GM18511 (cell line): ENCODE results near the gene KIAA1217.
"Not testable (repeated sequence)": the region's sequence is repeated elsewhere in the genome, so short reads cannot be mapped to it uniquely, and the experiment has no call there.

Experiments used
- ATAC-seq: cut with Tn5 transposase; IDR thresholded peaks from one replicate; pipeline ENCODE4 v1.9.1; 2021; ENCODE audit warnings: mild to moderate bottlenecking, moderate library complexity; ENCODE audit not compliant: unreplicated experiment

KIAA1217 gene

DNA sequence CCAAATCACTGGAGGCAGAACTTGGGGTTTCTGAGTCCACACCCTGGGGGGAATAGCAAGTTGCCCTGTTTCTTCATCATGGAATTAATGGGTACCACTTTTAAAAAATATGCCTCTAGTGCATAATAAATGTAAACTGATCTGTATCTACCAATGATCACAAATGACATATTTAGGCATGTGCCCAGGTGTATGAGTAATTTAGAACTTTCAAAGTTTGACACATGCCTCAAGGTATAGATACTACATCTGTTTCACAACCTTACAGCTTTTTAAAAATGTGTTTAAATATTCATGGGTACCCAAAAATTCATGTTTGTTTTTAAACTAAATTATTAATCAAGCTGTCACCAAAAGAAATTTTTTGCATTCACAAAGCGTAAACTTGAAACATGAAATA is 226.0 kb downstream of the KIAA1217 start:
- ATAC-seq, result no peak

DNA sequence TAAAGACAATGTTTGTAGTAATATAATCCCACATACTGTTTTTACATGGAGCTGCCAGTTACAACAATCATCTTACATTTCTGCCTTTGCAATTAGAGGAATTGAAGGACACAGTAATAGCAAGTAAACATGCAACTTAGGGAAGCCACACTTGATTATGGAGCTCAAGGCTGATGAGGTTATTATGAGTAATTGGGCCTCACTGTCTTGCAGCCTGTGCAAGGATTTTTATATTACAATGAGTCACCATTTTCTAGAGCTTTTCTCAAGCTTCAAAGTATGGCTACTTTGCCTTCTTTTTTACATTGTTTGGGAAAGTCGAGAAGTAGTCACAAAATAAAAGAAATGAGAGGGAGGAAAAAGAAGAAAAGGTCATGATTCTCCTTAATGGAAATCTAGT is 226.4 kb downstream of the KIAA1217 start:
- no peak for ATAC-seq

DNA sequence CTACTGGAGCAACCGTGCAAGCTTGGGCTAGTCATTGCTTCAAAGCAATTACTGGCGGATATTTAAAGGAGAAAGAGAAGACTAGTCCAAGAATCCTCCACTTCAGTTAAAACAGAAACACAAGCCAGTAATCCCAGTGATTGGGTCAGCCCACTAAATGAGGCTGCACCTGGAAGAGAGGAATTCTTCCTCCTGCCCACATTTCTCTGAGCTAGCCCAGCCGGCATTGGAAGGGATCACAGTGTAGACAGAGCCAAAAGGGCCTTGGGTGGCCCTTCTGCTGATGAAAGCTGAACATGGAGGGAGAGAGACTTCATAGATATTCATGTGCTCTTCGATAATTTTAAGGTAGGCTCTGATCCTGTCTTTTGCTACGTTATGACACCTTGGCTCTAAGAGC is 228.4 kb downstream of the KIAA1217 start:
- ATAC-seq, result no peak

DNA sequence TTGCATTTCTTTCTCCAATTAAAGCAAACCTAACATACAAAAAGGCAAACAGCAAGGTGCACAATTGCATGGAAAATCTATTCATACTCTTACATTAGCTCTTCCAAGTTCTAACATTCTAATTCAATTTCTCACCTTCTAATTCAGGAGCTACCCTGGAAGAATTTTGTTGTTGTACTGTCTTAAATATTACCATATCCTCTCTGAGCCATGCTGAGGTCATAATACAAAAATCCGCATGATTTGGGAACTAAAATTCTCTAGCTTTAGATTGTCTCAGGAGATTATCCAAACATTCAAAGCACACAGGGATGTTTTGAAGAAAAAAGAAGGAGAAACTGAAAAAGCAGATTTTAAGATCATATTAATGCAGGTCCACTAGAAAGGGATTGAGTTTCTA is 229.9 kb downstream of the KIAA1217 start:
- ATAC-seq, result no peak

DNA sequence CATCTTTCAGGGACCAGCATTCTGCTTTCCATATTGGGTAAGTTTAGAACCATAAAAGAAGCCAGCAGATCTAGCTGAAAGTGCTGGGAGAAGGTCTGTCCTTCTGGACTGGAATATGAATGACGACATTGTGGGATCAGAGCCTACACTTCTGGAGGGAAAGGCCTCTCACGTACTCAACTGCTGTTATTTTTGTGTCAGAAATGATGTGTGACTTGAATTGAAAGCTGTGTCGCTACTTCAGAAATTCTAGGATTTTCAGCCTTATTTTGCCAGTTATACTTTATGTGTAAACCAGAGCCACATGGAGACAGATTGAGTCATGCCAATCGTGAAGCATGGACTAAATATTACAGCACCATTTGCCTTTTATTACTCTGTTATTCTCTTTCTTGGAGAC is 231.0 kb downstream of the KIAA1217 start:
- no peak for ATAC-seq

DNA sequence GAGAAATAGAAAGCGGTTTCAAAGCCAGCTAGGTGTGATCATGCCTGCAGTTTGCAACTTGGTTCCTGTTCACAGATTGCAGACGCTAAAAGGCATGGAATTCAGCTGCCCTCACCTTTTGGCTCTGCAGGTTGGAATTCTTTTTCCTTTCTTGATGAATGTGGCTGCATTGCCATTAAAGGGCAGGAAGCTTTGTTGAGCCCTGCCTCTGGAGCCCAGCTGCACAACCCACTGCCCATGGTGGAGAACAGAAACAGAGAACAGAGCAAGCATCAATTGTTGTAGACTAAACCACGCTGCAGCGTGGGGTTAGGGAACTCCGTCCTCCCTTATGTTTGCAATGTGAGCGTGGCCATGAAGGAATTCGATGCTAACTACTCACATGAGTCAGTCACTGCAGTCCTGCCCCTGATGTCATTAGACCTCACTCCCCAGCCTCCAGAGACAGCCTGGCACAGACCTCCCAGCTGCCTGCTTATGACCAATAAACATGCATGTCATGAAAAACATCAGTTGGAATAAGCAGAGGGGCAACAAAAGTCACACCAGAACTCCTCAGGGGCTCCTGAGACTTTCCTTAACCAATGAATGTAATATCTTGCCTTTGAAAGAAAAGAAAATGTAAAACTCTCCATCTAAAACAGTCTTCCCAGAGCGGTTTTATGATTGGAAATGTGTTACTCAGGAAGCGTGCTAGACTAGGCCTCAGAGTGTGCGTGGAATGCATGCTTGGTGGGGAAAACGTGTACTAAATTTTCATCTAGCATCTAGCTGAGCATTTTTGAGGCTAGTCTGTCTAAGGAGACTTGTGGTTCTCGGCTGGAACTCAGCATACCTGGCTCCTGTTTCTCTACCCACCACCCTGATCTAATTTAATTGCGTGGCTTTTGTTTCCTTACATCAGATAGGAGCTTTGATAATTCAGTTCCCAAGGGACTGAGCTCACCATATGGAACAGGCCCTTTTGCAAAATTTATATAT is 232.2 kb downstream of the KIAA1217 start:
- no peak for ATAC-seq

DNA sequence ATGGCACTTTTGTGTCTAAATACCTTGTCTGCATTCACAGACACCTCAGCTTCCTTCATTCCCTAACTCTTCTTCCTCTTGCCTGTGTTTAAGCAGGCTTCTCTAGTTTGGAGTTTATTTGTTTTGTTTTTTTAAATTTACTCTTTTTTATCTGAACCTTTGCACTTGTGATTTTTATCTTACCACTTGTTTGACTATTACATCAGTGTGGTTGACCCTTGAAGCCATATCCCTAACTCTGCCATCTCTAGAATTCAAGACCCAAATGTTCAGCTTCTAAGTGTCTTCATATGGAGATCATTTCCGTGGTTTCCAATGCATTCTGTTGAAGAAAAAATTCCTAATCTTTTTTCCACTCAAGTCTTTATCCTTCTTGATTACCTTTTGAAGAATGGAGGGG is 233.3 kb downstream of the KIAA1217 start:
- no peak for ATAC-seq

DNA sequence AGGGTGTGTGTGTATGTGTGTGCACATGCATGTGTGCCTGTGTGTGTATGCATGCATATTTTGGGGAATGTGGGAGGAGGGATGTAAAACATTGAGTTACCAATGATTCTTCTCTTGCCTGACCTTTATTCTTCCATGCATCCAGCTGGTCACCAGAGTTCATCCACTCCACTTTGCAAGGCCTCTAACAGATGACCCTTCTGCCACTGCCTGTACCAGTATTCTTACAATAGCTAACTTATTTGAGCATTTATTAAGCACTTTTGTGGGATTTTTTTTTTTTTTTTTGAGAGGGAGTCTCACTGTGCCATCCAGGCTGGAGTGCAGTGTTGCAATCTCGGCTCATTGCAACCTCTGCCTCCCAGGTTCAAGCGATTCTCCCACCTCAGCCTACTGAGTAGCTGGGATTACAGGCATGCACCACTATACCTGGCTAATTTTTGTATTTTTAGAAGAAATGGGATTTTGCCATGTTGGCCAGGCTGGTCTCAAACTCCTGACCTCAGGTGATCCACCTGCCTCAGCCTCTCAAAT is 233.8 kb downstream of the KIAA1217 start:
- not testable (repeated sequence) for ATAC-seq

DNA sequence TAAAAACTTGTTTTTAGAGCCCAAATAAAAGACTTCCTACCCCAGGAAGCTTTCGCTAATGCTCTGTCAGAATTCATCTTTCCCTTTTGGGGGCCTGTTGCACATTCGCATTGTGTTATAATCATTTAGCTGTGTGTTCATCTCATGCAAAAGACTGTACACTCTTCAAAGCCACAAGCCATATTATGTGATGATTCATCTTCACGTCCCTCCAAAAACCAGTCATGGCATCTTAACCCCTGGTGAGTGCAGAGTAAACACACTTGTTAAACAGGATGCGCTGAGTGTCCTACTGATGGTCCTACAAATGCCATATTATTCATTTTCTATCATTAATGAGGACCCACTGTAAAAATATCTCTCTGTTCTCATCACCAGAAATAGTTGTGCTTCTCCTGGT is 235.4 kb downstream of the KIAA1217 start:
- no peak for ATAC-seq

DNA sequence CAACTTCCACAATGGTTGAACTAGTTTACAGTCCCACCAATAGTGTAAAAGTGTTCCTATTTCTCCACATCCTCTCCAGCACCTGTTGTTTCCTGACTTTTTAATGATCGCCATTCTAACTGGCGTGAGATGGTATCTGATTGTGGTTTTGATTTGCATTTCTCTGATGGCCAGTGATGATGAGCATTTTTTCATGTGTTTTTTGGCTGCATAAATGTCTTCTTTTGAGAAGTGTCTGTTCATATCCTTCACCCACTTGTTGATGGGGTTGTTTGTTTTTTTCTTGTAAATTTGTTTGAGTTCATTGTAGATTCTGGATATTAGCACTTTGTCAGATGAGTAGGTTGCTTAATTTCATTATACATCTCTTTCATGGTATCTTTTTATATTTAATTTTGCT is 237.0 kb downstream of the KIAA1217 start:
- not testable (repeated sequence) for ATAC-seq

DNA sequence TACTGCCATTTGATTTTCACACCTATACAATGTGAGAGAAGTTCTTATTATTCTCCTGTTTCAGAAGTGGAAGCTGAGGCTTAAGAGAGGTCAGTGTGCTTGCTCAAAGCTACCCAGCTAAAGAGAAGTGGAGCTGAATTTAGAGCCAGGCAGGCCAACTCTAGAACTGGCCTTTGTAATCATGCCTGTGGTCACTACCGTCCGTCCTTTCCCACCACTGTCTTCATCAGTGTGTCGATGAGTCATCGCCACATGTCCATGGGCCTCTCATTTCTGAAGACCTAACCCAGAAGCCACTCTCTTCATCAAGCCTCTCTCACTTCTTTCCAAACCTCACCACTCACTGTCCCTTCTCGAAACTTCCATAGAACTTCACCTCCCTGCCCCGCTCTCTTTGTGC is 237.8 kb downstream of the KIAA1217 start:
- no peak for ATAC-seq

DNA sequence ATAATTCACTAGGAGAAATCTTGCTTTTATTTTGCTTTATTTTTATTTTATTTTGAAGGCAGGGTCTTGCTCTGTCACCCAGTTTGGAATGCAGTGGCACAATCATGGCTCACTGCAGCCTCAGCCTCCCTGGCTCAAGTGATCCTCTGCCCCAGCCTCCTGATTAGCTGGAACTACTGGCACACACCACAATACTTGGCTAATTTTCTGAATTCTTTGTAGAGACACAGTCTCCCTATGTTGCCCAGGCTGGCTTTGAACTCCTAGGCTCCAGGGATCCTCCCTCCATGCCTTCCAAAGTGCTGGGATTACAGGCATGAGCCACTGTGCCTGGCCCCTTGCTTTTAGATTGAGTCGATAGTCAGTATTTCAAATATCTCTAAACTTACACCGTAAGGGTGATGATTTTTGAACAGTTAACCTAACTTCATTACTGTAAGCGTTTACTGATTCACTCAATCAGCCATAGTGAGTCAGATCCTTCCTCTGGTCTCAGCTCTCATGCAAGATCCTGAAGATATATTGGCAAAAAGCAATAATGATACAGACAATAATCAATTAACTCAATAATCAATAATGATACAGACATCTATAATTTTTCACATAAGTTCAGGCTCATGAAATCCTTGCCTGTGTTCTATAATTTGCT is 239.5 kb downstream of the KIAA1217 start:
- ATAC-seq, result no peak

DNA sequence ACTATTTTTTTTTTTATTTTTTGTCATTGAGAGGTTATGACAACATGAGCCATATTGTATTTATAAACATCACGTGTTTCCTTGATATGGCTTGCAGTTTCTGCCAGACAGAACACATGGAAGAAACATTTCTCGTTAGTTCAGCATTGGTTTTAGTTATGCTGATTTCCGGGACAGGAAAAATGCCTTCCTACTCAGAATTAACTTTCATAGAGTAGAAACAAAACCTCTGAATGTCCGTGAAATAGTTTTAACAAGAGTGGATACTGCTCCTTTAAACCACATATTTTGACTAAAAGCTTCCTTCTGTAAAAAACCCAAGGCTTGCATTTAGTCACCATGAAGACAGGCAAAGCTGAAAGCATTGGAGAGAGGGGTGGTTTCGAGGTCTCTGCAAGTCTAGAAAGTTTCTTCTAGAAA is 240.4 kb downstream of the KIAA1217 start:
- peak; percentile 82 for ATAC-seq

DNA sequence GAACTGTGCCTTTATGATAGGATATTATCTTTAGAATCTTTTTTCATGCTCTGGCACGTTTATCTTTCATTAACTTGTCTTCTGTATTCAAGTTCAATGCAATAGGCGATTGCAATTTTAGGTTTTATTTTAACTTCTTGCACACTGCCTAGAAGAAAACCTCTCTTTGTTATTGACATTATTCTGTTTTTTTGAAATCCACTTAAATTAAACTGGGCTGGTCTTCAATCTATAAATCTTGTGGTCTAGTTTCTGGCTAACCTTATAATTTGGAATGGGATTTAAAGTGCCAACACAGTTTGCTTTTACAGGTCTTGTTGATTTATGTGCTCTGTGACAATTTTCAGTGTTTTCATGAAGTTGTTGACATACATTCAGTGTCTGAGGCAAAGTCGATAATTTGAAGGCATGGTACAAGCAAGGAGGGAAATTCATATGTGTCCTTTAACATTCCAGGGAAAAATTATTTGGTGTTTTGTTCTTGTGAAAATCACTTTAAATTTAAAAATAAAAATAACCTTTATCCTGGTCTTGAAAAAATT is 240.9 kb downstream of the KIAA1217 start:
- ATAC-seq, result no peak

DNA sequence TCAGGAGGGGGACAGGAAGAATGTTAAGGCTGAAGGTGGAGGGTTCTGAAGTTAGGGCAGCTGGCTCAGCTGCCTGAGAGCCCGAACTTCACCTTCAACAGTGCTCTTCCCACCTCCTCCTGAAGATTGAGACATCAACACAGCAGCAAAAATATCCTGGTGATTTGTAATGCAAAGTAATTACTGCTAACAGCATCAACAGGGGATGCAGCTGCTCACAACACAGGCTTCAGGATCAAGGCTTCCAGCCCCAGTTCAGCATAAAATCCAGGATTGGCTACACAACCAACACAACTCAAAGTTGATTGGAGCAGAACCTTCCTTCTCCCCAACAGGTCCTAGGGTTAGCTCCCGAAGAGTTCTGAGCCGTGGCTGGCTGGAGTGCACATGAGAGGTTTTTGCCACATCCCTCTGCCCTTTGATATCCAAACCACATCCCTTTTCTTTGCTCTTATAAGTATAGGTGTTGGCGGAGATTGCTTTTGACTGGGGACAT is 242.4 kb downstream of the KIAA1217 start:
- no peak for ATAC-seq

DNA sequence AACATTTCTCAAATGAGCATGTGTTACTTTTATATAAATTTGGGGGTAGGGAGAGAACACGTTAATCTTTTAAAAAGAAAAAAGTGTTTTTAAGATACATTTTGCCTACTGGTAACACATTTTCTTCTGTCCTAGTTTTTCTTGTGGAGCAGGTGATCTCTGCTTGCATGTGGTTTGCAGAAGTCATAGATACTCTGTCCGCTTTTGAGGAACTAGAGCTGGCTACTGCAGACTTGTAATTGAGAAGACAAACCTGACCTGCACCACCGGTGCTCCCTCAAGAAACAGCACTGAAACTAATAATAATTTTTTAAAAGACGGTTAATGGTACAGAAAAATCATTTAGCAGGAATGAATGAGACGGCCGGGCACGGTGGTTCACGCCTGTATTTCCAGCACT is 243.1 kb downstream of the KIAA1217 start:
- no peak for ATAC-seq

DNA sequence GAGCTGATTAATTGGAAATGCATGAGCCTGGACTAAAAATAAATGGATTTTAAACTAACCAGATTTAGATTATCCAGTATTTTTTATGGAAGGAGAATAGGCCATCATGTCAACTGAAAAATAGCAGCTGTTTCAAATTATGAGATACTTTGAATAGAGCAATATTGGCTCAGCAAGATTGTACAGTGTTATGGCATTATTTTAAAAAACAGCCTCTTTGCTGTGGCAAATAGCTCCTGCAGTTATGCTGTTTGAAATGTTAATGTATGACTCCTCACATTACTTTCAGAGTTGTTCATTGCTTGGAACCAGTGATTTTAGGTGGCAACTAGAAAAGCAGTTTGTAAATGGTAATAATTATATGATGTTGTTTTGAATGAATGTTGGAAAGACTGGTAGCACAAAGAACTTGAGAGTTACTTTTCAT is 244.5 kb downstream of the KIAA1217 start:
- ATAC-seq, result no peak

DNA sequence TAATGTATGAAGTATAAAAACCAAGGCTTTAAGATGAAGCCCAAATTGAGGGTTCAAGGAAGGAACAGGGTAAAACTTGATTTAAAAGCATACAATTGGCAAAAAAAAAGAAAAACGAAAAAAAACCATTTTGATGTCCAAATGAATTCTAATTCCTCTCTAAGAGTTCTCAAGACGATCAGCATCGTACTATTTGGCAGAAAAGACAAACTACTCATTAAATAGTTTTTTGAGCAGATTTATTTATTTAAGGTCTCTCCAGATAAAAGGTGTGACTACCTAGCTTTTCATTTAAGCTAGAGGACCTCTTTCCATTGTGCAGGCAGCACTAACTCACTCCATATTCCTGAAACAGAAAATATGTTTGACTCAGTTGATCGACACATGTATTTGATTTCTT is 245.0 kb downstream of the KIAA1217 start:
- ATAC-seq, result no peak

DNA sequence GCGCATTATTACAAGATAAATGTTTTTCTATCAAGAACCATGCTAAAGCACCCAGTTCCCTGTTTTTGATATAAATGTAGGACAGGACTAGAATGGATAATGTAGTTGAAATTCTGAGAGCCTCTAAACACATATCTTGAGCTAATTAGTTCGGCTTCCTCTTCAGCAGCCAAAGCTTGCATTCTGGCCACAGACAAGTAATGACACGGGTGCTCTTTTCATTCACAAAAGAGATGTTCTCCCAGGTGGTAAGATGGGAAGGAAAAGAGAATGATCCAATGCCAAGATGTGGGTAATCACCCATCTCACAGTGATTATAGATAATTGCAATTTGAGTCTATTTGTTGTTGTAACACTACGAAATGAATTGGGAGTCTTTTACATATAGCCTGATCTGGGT is 246.5 kb downstream of the KIAA1217 start:
- ATAC-seq, result no peak

DNA sequence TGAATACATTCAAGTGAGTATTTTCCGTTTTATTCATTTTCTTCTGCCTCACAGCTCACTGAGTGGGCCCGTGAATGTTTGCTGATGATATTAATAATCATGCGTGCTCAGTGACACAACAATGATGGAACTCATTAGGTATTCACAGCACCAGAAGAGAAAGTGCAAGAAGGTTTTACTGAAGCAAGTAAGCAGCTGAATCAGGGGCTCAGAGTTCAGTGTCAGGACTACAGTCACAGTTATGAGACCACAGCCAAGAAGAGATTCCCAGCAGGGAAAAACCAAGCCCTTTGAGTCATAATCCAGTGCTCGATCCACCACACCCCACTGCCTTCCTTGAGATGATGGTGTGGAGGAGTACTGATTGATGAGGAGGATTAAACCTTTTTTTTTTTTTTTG is 247.4 kb downstream of the KIAA1217 start:
- no peak for ATAC-seq

DNA sequence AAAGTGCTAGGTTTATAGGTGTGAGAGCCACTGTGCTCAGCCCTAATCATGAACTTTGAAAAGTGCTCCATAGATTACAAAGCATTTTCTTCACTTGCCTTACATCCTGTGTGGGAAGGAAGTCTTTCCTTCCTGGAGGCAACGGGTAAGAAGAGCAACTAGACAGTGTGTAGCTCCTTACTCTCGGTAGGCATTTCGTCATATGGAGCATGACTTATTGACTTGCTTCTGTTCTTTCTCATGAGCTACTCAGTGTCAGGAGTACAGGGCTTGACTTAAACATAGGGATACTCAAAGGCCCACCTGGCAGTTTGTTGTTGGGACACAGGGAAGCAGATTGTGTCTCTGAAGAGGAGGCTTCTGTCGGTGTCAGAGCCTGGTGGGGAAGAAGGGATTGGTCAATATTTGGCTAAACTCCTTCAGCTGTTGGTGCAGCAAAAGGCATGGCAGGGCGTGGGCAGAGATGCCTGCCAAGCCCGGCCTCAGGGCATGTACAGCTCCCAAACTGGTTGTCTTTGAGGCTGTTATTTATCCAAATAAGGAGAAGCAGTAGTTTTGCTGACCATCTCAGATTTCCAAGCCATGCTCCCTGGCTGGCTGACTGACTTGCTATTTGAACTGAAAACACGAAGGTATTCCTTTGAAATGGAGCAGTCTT is 248.9 kb downstream of the KIAA1217 start:
- no peak for ATAC-seq
